GM12873 (cell line): ENCODE data around the gene TNFRSF19.

ENCODE experiments used
- TF ChIP-seq, protein P1 (sequence below): IDR thresholded peaks from 2 replicates; pipeline ENCODE4 v1.5.1; 2012; ENCODE audit warnings: low read depth, mild to moderate bottlenecking, moderate library complexity, low read length, control low read depth; ENCODE audit not compliant: insufficient read depth; ENCODE audit errors: missing control alignments

The TNFRSF19 gene

DNA sequence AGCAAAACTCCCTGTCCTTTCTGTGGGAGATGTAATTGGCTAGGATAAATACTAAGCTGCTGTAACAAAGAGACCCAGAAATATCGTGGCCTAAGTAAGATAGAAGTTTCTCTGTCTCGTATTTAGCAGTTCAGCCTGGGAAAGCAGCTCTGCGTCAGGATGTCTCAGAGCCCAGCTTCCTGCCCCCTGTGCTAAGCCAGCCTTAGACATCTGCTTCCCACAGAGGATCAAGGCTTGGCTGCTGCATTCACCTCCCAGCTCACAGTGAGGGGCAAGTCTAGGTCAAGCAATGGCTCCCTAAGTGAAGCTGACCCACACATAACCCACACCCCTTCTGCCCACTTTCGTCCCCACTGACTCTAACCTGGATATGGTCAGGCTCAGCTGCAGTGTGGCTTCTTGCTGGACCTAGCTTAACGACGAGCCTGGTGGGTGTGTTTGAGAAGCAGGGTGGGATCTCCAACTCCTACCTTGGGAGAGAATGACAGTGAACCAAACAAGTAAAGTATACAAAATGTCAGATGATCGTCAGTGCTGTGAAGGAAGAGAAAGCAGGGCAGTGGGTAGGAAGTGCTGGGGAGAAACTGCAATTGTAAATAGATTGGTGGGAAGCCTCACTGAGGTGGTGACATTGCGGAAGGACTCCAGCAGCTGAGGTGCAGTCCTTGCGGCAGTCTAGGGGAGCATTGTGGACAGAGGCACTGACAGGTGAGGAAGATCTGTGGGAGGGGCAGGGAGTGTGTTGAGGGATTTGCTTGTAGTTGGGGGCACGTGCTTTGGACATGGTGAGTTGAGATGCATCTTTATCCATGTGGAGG is 82.9 kb downstream of the TNFRSF19 start:
- TF ChIP-seq, protein P1, sequence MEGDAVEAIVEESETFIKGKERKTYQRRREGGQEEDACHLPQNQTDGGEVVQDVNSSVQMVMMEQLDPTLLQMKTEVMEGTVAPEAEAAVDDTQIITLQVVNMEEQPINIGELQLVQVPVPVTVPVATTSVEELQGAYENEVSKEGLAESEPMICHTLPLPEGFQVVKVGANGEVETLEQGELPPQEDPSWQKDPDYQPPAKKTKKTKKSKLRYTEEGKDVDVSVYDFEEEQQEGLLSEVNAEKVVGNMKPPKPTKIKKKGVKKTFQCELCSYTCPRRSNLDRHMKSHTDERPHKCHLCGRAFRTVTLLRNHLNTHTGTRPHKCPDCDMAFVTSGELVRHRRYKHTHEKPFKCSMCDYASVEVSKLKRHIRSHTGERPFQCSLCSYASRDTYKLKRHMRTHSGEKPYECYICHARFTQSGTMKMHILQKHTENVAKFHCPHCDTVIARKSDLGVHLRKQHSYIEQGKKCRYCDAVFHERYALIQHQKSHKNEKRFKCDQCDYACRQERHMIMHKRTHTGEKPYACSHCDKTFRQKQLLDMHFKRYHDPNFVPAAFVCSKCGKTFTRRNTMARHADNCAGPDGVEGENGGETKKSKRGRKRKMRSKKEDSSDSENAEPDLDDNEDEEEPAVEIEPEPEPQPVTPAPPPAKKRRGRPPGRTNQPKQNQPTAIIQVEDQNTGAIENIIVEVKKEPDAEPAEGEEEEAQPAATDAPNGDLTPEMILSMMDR = no peak

DNA sequence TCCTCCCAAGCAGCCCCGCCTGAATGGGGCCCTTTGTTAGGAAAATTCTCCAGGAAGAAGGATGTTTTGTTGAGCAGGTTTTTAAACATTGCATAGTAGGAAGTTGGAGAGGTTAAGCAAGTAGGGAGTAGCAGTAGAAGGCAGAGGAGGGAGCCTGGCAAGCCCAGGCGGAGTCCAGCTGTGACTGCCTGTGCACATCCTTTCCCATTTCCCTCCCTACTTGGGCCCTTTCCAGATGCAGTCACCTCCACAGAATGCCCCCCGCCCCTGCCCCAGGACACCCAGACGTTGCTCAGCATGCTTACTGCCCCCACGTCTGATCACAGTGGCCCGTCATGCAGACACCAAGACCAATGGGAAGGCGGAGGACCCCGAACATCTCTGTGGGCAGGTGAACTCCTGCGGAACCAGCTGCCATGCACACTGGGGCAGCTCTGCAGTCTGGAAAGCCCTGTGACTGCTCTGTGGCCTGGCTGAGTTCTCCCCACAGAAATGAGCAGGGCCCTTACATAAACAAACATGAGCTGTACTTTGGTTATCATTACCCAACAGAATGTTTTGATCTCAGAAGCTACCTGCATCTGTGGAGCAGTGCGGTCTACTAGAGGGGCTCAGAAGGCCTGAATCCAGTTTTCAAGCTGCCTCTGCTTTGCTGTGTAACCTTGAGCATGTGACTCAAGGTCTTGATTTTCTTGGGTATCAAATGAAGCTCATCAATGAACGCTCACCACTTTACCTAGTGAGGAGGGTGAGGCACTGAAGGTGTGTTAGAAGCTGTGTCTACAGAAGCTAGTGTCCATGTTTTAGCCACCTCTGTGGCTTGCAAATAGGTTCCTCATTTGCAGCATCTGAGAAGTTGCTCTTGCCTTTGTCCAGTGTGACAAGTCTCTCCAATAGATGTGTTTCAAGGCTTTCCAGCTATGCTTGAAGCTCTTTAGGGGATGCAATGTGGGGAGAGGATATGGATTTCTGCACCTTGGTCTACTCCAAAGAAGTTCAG is 84.2 kb downstream of the TNFRSF19 start:
- TF ChIP-seq, protein P1 = no peak

DNA sequence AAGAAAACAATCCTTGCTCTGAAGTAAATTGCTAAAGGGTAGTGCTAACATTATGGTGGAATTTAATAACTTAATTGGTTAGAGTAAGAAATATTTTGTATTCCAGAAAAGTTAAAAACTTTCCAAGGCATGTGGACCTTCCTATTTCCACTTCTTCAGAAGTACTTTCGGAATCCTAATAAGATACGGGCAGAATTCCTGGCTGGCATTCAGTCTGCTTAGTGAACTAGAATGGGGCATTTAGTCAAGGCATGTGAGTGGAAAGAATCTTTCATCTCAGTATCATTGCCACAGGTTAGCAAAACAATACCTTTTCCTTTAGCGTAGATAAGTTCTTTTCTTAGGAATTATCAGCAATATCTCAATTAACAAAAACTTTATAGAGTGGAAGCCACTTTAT is 85.1 kb downstream of the TNFRSF19 start:
- TF ChIP-seq, protein P1 = no peak

DNA sequence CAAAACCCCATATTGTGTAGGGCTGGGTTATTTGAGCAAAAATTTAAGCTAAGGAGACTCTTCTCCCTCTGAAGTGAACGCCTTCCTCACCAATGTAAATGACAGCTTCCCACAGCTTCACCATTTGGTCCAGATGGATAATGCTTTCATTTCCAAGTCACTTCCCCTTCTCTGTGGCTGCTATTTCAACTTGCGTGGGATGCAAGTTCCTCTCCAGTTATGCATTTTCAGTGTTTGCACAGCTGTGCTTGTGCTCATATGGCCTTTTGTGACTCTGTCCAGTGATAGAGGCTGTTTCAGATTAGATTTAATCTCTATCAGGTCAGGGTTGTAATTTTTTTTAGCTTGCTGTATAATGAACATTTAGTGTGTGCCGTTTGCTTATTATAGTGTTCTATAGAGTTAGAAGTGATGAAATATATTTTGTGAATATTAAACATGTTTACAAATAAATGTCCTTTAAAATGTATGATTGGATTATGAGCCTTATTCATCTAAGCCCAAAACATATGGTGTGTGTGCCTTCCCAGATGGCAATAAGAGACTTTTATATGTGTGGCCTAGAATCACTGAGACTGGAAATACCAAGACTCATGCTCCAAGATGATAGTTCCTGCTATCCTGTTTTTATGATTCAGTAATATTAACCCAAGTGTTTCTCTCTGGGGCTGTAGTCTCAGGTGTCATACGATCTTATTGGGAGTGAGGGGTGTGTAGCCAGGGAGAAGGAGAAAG is 86.6 kb downstream of the TNFRSF19 start:
- TF ChIP-seq, protein P1 = no peak

DNA sequence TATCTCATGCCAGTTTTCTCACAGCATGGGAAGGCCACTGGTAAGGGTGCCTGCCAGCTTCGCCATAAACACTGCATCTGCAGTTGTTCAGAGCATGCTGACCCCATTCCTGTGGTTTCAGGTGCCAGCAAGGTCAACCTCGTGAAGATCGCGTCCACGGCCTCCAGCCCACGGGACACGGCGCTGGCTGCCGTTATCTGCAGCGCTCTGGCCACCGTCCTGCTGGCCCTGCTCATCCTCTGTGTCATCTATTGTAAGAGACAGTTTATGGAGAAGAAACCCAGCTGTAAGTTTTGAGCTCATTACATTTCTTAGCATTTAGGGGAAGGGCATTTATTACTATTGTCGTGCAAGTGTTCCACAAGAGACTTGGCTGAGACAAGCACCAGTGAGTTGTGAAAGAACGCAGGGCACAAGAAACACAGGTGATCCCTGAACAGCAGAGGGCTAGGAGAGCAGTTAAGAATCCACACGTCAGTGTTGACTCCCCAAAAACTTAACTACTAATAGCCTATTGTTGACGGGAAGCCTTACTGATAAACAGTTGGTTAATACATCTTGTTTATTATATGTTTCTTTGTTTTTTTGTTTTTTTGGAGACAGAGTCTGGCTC is 88.8 kb downstream of the TNFRSF19 start:
- TF ChIP-seq, protein P1 = no peak

DNA sequence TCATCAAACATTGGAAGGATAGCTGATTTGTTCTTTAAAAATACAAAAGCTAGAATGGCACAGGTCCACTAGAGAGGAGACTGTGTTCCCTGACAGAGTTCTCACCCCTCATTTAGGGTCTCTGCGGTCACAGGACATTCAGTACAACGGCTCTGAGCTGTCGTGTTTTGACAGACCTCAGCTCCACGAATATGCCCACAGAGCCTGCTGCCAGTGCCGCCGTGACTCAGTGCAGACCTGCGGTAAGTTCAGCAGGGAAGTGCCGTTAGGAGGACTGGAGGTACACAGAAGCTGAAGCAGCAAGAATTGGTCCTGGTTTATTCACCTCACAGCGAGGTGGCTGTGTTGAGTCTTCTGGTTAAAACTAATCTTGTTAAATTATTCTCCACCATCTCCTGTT is 90.0 kb downstream of the TNFRSF19 start:
- TF ChIP-seq, protein P1 = no peak

DNA sequence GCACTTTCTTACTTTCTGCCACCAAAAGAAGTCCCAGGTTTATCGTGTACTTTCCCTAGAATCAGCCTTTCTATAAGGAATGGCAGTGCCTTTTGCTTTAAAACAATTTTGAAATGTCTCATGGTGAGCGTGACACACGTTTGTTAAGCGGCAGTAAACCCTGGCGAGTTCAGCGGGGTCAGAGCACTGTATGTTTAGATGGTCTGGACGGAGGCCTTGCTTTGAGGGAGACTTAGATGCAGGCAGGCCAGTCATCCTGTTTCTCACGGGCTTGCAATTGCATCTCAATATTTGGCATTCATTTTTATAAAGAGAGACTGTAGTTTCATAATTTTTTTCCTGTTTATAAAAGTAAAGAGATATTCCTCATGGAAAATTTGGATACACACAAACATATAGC is 96.4 kb downstream of the TNFRSF19 start:
- TF ChIP-seq, protein P1 = no peak
